Tibial nerve (tissue), 4 donors: Measurements from ENCODE around the gene SCN4B. TPM values are rescaled to one million over a fixed set of nuclear protein-coding genes. Genes with fewer than 3 reads are reported as not detected.

Experiments used
- DNase-seq, 2 donors: peaks; one replicate each; pipeline ENCODE4 v3.0.0-alpha.2; 2019; ENCODE audit warnings: low spot score in 2 of 2
- H3K27ac ChIP-seq, 4 donors: fragments of 200-600 bp; sonication (generic) in 3 of 4; one replicate each; pipeline ENCODE4 v1.5.1; 2017 to 2019; ENCODE audit warnings: mild to moderate bottlenecking in 1 of 4
- H3K27me3 ChIP-seq, 2 donors: fragments of 200-600 bp; sonication (generic) in 1 of 2; one replicate each; pipeline versions ENCODE4 v1.5.1 to v1.6.0; 2017 to 2019
- H3K36me3 ChIP-seq, 3 donors: fragments of 200-600 bp; sonication (generic); one replicate each; pipeline ENCODE4 v1.5.1; 2018 to 2019
- H3K4me1 ChIP-seq, 4 donors: fragments of 200-600 bp; sonication (generic) in 3 of 4; one replicate each; pipeline ENCODE4 v1.5.1; 2017 to 2019
- H3K4me3 ChIP-seq, 4 donors: fragments of 200-600 bp; sonication (generic) in 3 of 4; one replicate each; pipeline ENCODE4 v1.5.1; 2017 to 2019; ENCODE audit warnings: mild to moderate bottlenecking in 1 of 4, moderate library complexity in 1 of 4
- H3K9me3 ChIP-seq, 4 donors: fragments of 200-600 bp; sonication (generic) in 3 of 4; one replicate each; pipeline ENCODE4 v1.5.1; 2017 to 2019
- CTCF ChIP-seq, 5 experiments: fragments of 200-600 bp in 3 of 5; fragments of 450-650 bp in 2 of 5; sonication (generic) in 3 of 5; IDR thresholded peaks; one replicate each; pipeline ENCODE4 v1.5.1; 2016 to 2019; ENCODE audit warnings: antibody characterized with exemption in 5 of 5, mild to moderate bottlenecking in 3 of 5, moderate library complexity in 2 of 5
- EP300 ChIP-seq, 2 donors: sonication (generic); formaldehyde crosslinking; IDR thresholded peaks; one replicate each; pipeline ENCODE4 v1.6.1; 2017; ENCODE audit warnings: antibody characterized with exemption in 2 of 2, mild to moderate bottlenecking in 1 of 2
- POLR2A ChIP-seq, 2 donors: fragments of 450-650 bp; IDR thresholded peaks; one replicate each; pipeline ENCODE4 v1.6.1; 2017; ENCODE audit warnings: antibody characterized with exemption in 2 of 2, mild to moderate bottlenecking in 2 of 2, moderate library complexity in 2 of 2
- WGBS, 2 donors: methylation state at CpG; one replicate each; pipeline ENCODE4 v1.1.5; 2018; 5-methylcytosine and 5-hydroxymethylcytosine counted together
- total RNA-seq, 4 donors: library from RNA; depleted of rRNA; stranded (reverse); fragments of >200 nt; gene quantifications; one replicate each; pipeline ENCODE4 v1.1.0, GENCODE V29; 2016

The SCN4B gene
- total RNA-seq, 4 donors from 2014 or later = 0.66 to 4.1 (median 1.1) TPM

- no peak overlapping the region for H3K4me3 ChIP-seq
- no peak overlapping the region for H3K27ac ChIP-seq
- H3K27me3 ChIP-seq = peaks cover 0 to 27% of the 10 kb centered on the region in 2 donors
- no peak for DNase-seq
- TF ChIP-seq POLR2A (IDR thresholded peaks at IDR 0.05) = no peak
- no peak for TF ChIP-seq EP300 (IDR thresholded peaks at IDR 0.05)
- TF ChIP-seq CTCF (IDR thresholded peaks at IDR 0.05) = no peak
- H3K36me3 ChIP-seq = peaks cover 0 to 5% (median 0%) of the 10 kb centered on the region in 3 donors
- 40 to 44% methylated on average over 2 of the region's 2 CpGs for WGBS, 2 donors
- H3K9me3 ChIP-seq = no peaks in the 10 kb centered on the region
- no peaks in the 10 kb centered on the region for H3K4me1 ChIP-seq
Measured at GRCh38 chr11:118164885-118165284, 12.3 kb upstream of the SCN4B start.

- Histone ChIP-seq H3K9me3 (no peaks in the 10 kb centered on the region), H3K27ac (no peak overlapping the region), H3K36me3 (peaks cover 0 to 5% (median 0%) of the 10 kb centered on the region in 3 donors), H3K4me3 (no peak overlapping the region), H3K4me1 (no peaks in the 10 kb centered on the region), H3K27me3 (peaks cover 0 to 29% of the 10 kb centered on the region in 2 donors)
- 60 to 63% methylated on average over 5 of the region's 5 CpGs for WGBS, 2 donors
- DNase-seq = no peak
- TF ChIP-seq POLR2A (IDR thresholded peaks at IDR 0.05) (no peak), EP300 (IDR thresholded peaks at IDR 0.05) (no peak), CTCF (IDR thresholded peaks at IDR 0.05) (no peak)
Measured at GRCh38 chr11:118163494-118163893, 10.9 kb upstream of the SCN4B start.

GRCh38 chr11:118162846-118163245, 10.2 kb upstream of the SCN4B start:
- H3K27ac ChIP-seq = no peak overlapping the region
- TF ChIP-seq POLR2A (IDR thresholded peaks at IDR 0.05) = no peak
- peaks cover 0 to 4% (median 0%) of the 10 kb centered on the region in 3 donors for H3K36me3 ChIP-seq
- H3K9me3 ChIP-seq = no peaks in the 10 kb centered on the region
- DNase-seq = no peak
- WGBS, 2 donors = 78 to 86% methylated on average over 3 of the region's 3 CpGs
- H3K27me3 ChIP-seq = peaks cover 0 to 32% of the 10 kb centered on the region in 2 donors
- H3K4me1 ChIP-seq = no peaks in the 10 kb centered on the region
- H3K4me3 ChIP-seq = no peak overlapping the region

GRCh38 chr11:118161786-118162185, 9.2 kb upstream of the SCN4B start:
- no peak for DNase-seq
- Histone ChIP-seq H3K9me3 (no peaks in the 10 kb centered on the region), H3K36me3 (no peaks in the 10 kb centered on the region), H3K4me3 (no peak overlapping the region), H3K27me3 (peaks cover 0 to 42% of the 10 kb centered on the region in 2 donors), H3K27ac (no peak overlapping the region), H3K4me1 (no peaks in the 10 kb centered on the region)
- 66 to 75% methylated on average over 6 of the region's 6 CpGs for WGBS, 2 donors
- TF ChIP-seq CTCF (IDR thresholded peaks at IDR 0.05) (no peak), POLR2A (IDR thresholded peaks at IDR 0.05) (no peak), EP300 (IDR thresholded peaks at IDR 0.05) (no peak)

- Histone ChIP-seq H3K4me3 (no peak overlapping the region), H3K36me3 (no peaks in the 10 kb centered on the region), H3K27ac (no peak overlapping the region), H3K4me1 (peaks cover 0 to 17% (median 10%) of the 10 kb centered on the region in 4 donors), H3K9me3 (no peaks in the 10 kb centered on the region), H3K27me3 (peaks cover 0 to 75% of the 10 kb centered on the region in 2 donors)
- TF ChIP-seq POLR2A (IDR thresholded peaks at IDR 0.05) = no peak
- no peak for TF ChIP-seq CTCF (IDR thresholded peaks at IDR 0.05)
- TF ChIP-seq EP300 (IDR thresholded peaks at IDR 0.05) = no peak
- 34 to 39% methylated on average over 10 of the region's 10 CpGs for WGBS, 2 donors
- DNase-seq = no peak
Measured at GRCh38 chr11:118157186-118157895, 4.7 kb upstream of the SCN4B start.
